AG04449 (cell line): ENCODE measurements around the gene PML.

Experiments used
- CTCF ChIA-PET: fragments of 350-600 bp; formaldehyde crosslinking; extraction: SDS; loops from one replicate; lab custom pipeline; 2021; ENCODE audit warnings: antibody characterized with exemption; lab: Yijun Ruan, JAX
- POLR2A ChIA-PET: fragments of 400-600, 350-600 bp; formaldehyde crosslinking; extraction: SDS; loops from one replicate; lab custom pipeline; 2020; ENCODE audit warnings: antibody characterized with exemption, inconsistent platforms; lab: Yijun Ruan, JAX
- DNase-seq: peaks from one replicate; pipeline ENCODE4 v3.0.0-alpha.2; 2010; ENCODE audit warnings: low read depth, low spot score
- H3K4me3 ChIP-seq: 2 replicates; pipeline ENCODE4 v1.5.1; 2011; ENCODE audit warnings: low read depth, mild to moderate bottlenecking, control low read depth, low read length
- CTCF ChIP-seq: IDR thresholded peaks from one replicate; pipeline ENCODE4 v1.5.1; 2011; ENCODE audit warnings: mild to moderate bottlenecking, moderate library complexity, low read length, control low read depth, inconsistent platforms; ENCODE audit not compliant: insufficient read depth; ENCODE audit errors: missing control alignments

PML gene

DNA sequence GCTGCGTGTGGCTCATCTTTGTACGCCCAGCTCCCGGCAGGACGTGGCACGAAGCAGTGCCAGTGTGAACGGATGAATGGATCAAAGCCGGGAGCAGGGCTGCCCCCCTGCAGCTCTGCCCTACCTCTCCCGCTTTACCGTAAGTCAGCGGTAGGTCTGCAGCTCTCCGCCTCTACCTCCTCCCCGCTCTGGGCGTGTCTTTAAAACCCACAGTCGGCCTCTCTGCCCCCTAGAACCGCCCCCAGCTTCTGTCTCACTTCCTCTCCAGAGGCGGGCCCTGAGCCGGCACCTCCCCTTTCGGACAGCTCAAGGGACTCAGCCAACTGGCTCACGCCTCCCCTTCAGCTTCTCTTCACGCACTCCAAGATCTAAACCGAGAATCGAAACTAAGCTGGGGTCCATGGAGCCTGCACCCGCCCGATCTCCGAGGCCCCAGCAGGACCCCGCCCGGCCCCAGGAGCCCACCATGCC is at the start of gene PML:
TSS of gene PML (plus strand) at position 304 of the 471 bp plus-strand sequence. CDS start at position 401, 97 bp downstream.
- peak within 1 kb of the TSS; percentile 69 for H3K4me3 ChIP-seq
- ChIA-PET CTCF (interaction anchor here (0.8 to 11.3 kb wide), 15 partner anchors 11 to 327 kb away, joined by 3 to 126 read pairs (median 6); no protein-coding TSS in a partner anchor), POLR2A (interaction anchor here (0.8 to 1.4 kb wide), 9 partner anchors 9 to 57 kb away, joined by 3 to 10 read pairs (median 3); no protein-coding TSS in a partner anchor)
- no peak for TF ChIP-seq CTCF
- peak; percentile 66 for DNase-seq

- POLR2A ChIA-PET = interaction anchor here (0.8 kb wide), 1 partner anchor 14 kb away, joined by 3 read pairs; no protein-coding TSS in a partner anchor
- no peak for DNase-seq
- H3K4me3 ChIP-seq = no peak overlapping the region
- TF ChIP-seq CTCF = no peak
- CTCF ChIA-PET = interaction anchor here (1.3 to 17.8 kb wide), 4 partner anchors 9 to 36 kb away, joined by 3 to 317 read pairs (median 6); no protein-coding TSS in a partner anchor
Observed at GRCh38 chr15:73945130-73945508, 49.4 kb upstream of the PML start.

- H3K4me3 ChIP-seq = no peak overlapping the region
- CTCF ChIA-PET = interaction anchor here (1.1 to 17.8 kb wide), 5 partner anchors 10 to 49 kb away, joined by 3 to 317 read pairs (median 5); no protein-coding TSS in a partner anchor
- no peak for TF ChIP-seq CTCF
- no peak for DNase-seq
- POLR2A ChIA-PET = interaction anchor here (1.1 kb wide), 1 partner anchor 16 kb away, joined by 3 read pairs; no protein-coding TSS in a partner anchor
Observed at GRCh38 chr15:73946046-73946721, 48.3 kb upstream of the PML start.

GRCh38 chr15:73946795-73947370 is 47.6 kb upstream of the PML start:
- no peak for TF ChIP-seq CTCF
- DNase-seq = no peak
- ChIA-PET CTCF (interaction anchor here (3.2 to 17.8 kb wide), 2 partner anchors 12 to 23 kb away, joined by 19 to 317 read pairs; no protein-coding TSS in a partner anchor), POLR2A (interaction anchor here (1.1 kb wide), 1 partner anchor 16 kb away, joined by 3 read pairs; no protein-coding TSS in a partner anchor)
- no peak overlapping the region for H3K4me3 ChIP-seq

GRCh38 chr15:73947651-73948050 is 46.9 kb upstream of the PML start:
- H3K4me3 ChIP-seq = no peak overlapping the region
- POLR2A ChIA-PET = no interaction called here
- CTCF ChIA-PET = interaction anchor here (1.7 to 17.8 kb wide), 4 partner anchors 8 to 74 kb away, joined by 7 to 317 read pairs (median 33); partner anchors contain the start of gene TBC1D21
- DNase-seq = no peak
- no peak for TF ChIP-seq CTCF
